ENCODE results near the gene PDP2.

DNA sequence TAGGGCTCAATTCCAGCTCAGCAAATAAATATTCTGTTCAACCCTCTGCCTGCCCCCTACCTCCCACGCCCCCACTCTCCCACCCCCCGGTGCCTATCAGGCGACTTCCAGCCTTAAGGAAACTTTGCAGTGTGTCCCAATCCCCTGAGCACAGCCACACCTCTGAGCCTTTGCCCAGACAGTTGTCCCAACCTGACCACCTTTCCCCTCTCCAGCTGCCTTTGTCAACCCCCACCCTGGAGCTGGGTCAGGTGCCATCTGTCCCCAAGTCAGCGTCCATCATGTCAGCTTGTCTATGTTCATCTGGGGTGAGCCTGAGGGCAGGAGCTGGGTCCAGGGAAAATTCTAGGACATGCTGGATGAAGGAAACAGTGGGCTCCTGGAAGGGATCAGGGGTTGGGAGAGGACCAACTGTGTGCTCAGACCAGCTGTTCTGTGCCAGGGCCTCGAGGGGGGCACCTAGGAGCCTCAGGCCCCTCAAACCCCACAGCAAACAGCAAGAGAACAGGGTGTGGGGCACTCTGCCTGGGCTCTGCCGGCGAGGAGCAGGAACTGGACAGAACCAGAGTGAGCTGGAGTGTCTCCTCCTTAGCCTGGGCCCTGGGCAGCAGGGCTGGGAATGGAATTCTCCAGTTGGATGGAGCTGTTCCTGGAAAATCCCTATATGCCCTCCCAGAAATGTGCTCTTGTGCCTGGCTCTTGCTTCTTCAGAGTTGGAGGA, 20.6 kb downstream of the PDP2 start:
- TF ChIP-seq POLR2A (IDR thresholded peaks at IDR 0.05; ENCODE audit: low read depth, low read length): no peak
- TF ChIP-seq POLR2AphosphoS5 (IDR thresholded peaks at IDR 0.05; ENCODE audit: low read depth, low read length): no peak
- no peak for TF ChIP-seq TAF1 (IDR thresholded peaks at IDR 0.05; ENCODE audit: borderline replicate concordance, low read depth, low read length)
